22Rv1 (cell line): ENCODE measurements around the gene RPA1.
"Not testable (repeated sequence)": the region's sequence is repeated elsewhere in the genome, so short reads cannot be mapped to it uniquely, and the experiment has no call there.

Experiments used
- H3K27ac ChIP-seq: fragments of 450-650 bp; 2 replicates; pipeline ENCODE4 v1.5.1; 2017
- CTCF ChIP-seq: fragments of 450-650 bp; IDR thresholded peaks from 2 replicates; pipeline ENCODE4 v1.5.1; 2017; ENCODE audit warnings: mild to moderate bottlenecking
- ZFX ChIP-seq: fragments of 450-650 bp; IDR thresholded peaks from 2 replicates; pipeline ENCODE4 v1.6.1; 2017; ENCODE audit warnings: antibody characterized with exemption, borderline replicate concordance

The RPA1 gene

DNA sequence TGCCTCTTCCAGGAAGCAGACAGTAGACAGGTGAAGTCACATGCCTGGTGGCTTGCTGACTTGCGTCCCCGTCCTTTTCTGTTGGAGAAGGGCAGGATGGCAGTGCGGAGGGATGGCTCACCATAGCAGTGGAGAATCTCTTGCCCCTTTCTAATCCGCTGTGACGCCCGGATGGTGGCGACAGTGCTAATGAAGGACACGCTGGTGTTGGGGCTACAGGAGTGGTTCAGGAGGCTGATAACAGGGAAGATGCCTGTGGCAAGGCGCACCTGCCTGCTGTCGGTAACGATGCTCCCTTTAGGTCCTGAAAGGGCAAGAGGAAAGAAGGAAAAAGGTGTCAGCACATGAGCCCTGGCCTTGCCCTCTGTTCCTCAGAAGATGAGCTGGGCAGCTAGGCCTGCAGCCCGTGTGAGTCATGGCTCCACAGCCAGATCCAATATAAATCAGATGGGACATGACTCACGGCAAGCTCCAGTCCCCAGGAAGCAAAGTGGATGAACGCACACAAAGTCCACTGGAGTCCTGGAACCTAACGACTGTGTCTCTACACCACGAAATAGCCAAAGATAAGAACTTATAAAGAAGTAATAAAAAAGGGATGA, 42.4 kb upstream of the RPA1 start:
- TF ChIP-seq CTCF (no peak), ZFX (no peak)
- no peak overlapping the region for H3K27ac ChIP-seq

- TF ChIP-seq CTCF (no peak), ZFX (no peak)
Measured at GRCh38 chr17:1789936-1790335, 39.9 kb upstream of the RPA1 start.

DNA sequence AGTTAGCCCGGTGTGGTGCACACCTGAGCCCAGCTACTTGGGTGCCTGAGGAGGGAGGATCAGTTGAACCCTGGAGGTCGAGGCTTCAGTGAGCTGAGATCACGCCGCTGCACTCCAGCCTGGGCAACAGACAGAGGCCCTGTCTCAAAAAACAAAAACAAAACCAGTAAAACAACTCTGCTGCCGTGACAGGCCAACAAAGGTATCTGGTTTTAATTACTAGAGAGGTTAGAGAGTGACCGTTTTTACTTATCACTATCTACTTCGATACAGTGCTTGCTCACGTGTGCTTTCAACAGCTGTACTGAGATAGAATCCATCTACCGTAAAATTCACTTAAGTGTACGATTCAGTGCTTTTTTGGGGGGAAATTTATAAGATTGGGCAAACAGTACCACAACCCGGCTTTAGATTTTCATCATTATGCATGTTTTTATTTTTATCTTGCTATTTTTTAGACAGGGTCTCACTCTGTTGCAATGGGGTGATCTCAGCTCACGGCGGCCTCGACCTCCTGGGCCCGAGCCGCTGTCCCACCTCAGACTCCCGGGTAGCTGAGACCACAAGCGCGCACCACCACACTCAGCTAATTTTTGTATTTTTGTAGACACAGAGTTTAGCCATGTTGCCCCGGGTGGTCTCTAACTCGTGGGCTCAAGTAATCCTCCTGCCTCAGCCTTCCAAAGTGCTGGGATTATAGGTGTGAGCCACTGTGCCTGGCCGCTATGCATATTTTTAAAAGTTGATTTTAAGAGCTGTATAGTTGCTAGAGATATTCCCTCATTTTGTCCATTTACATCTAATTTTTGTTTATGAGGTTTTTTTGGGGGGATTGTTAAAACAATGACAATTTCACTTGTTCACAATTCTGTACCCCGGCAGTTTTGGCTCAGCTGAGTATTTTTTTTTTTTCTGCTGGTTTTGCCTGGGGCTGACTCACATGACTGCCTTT, 37.0 kb upstream of the RPA1 start:
- no peak overlapping the region for H3K27ac ChIP-seq

More at GRCh38 chr17:1789936-1790335, 39.9 kb upstream of the RPA1 start:
- H3K27ac ChIP-seq: no peak overlapping the region

DNA sequence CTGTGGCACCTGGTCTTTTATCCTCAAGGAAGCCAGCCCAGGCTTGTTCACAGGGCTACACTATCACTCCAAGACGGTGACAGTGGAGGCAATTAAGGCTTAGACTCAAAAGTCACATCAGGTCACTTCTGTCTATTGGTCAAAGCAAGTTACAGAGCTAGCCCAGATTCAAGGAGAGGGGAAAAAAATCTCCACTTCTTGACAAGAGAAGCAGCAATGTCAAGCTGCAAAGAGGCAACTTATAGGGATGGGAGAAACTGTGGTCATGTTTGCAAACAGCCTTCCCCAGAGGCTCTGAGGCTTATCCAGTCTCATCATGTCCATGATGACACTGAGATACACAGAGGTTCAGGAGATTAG, 36.4 kb upstream of the RPA1 start:
- H3K27ac ChIP-seq: no peak overlapping the region

More for the DNA sequence above, 37.0 kb upstream of the RPA1 start:
- TF ChIP-seq CTCF (no peak), ZFX (no peak)

GRCh38 chr17:1796800-1797199, 33.0 kb upstream of the RPA1 start:
- H3K27ac ChIP-seq: no peak overlapping the region
- no peak for TF ChIP-seq CTCF
- TF ChIP-seq ZFX: no peak

More for the DNA sequence above, 36.4 kb upstream of the RPA1 start:
- TF ChIP-seq CTCF: no peak
- no peak for TF ChIP-seq ZFX

GRCh38 chr17:1797323-1797722, 32.5 kb upstream of the RPA1 start:
- TF ChIP-seq ZFX (no peak), CTCF (no peak)
- no peak overlapping the region for H3K27ac ChIP-seq

DNA sequence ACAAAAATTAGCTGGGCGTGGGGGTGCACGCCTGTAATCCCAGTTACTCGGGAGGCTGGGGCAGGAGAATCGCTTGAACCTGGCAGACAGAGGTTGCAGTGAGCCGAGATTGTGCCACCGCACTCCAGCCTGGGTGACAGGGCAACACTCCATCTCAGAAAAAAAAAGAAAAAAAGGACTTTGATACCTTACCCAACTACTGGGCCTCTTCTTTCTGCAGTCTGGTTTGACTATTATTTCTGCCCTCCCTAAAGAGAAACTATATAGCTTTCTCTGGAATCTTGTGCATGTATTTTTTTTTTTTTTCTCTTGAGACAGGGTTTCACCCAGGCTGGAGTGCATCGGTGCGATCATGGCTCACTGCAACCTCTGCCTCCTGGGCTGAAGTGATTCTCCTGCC, 32.0 kb upstream of the RPA1 start:
- H3K27ac ChIP-seq: not testable (repeated sequence)
